GM19025 (cell line): ENCODE results near the gene LELP1.
A peak's percentile ranks its signal among the peaks of the same experiment; 100 is the strongest.
"Not testable (repeated sequence)": the region's sequence is repeated elsewhere in the genome, so short reads cannot be mapped to it uniquely, and the experiment has no call there.

Experiments
- ATAC-seq: cut with Tn5 transposase; IDR thresholded peaks from one replicate; pipeline ENCODE4 v1.9.1; 2021; ENCODE audit warnings: mild to moderate bottlenecking, low read depth, moderate library complexity; ENCODE audit not compliant: unreplicated experiment

LELP1 gene

GRCh38 chr1:153203130-153203529 is at the start of gene LELP1:
Gene LELP1, plus strand, starts transcription at chr1:153203430. Its CDS starts 1,278 bp downstream, at chr1:153204708.
- ATAC-seq: no peak

DNA sequence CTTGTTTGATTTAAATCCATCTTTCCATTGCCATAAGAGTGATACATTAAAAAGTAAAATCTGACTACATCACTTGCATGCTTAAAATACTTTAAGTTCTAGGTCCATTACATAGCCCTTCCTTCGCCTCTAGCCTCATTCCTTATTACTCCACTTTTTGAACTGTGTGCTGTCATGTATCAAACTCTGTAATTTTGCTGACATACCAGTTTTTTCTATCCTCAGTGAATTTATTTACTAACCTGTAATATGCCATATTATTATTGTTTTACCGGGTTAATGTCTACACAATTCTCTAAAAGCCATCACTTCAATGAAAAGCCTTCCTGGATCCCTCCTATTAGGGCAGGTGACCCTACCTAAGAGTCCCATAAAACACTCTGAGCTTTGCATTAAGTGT is 47.7 kb upstream of the LELP1 start:
- ATAC-seq: no peak

- no peak for ATAC-seq
Observed at GRCh38 chr1:153168686-153169085, 34.5 kb upstream of the LELP1 start.

DNA sequence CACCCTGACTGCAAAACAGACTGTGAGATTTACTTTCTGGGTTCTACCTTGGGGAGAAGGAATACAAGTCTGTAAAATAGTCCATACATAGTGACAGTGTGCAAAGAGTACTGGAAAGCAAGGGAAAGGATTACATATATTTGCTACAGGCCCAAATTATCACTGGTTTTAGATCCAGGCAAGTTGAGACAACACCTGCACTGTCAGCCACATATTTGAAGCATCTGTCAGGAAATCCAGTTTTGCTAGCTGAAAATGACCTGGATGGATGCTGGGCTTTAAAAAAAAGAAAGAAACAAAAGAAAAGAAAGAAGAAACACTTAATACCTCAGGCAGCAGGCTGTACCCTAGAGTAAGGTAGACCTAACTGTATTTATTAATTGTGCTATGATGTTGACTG is 28.6 kb upstream of the LELP1 start:
- no peak for ATAC-seq

DNA sequence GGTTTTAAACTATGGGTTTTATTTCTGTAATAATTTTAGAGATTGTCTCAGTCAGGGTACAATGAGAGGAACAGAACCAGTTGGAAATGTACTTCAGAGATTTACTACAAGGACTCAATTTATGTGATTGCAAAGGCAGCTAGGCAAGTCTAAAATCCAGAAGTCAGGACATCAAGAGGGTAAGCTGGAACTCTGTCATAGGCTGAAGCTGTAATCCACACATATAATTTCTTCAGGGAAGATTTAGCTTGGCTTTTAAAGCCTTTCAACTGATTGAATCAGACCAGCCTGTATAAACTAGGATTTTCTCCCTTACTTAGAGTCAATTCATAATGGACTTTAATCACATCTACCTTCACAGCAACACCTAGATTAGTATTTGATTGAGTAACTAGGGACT is 24.3 kb upstream of the LELP1 start:
- no peak for ATAC-seq

DNA sequence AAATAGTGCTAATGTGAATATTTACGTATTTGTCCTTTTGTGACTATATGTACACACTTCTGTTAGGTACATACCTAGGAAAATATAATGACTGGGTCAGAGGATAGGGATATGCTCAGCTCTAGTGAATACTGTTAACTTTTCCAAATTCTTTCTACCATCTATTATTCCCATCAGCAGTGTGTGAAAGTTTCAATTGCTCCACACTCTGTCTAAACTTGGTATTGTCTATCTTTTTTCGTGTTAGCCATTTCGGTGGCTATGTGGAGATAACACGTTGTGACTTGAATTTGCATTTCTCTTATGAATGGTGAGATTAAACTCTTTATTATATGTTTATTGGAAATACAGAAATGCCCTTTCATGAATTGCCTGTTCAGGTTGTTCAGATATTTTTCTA is 22.7 kb upstream of the LELP1 start:
- no peak for ATAC-seq

- ATAC-seq: not testable (repeated sequence)
Observed at GRCh38 chr1:153188301-153188700, 14.9 kb upstream of the LELP1 start.

- ATAC-seq: no peak
Observed at GRCh38 chr1:153190373-153190772, 12.9 kb upstream of the LELP1 start.

GRCh38 chr1:153192697-153193096 is 10.5 kb upstream of the LELP1 start:
- ATAC-seq: no peak

GRCh38 chr1:153194331-153195050 is 8.7 kb upstream of the LELP1 start:
- no peak for ATAC-seq

DNA sequence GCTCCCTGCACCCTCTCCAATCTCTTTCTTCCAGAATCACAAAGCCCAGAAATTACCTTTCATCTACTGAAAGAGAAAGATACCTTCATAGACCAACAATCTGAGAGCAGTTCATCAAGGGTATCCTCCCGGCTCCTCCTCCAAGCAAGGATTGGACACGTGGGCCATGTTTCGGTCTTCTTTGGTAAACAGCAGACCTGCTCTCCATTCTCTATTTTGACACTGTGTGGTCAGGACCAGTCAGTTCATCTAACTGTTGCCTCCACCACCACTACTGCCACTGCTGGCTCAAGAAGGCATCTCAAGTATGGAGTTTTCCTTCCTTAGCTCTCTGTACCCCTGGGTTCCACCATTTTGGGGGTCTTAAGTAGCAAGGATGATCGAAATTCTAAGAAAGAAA is 8.0 kb upstream of the LELP1 start:
- no peak for ATAC-seq

DNA sequence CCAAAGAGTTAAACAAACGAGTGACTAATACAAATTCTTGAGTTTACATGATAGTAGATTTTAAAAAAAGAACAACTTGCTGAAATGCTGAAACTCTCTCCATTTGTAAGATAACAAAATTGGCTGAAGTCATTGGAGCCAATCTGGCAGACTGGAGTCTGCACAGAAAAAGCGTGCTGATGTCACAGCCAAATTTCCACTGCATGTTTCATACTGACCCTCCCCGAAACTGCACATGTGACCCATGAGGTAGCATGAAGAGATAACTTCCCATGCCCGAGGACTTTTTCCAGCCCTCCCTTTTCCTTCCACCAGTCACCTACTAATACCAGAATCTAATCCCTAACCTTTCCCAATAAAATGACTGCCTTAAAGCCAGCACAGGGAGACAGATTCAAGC is 1.2 kb upstream of the LELP1 start:
- no peak for ATAC-seq

DNA sequence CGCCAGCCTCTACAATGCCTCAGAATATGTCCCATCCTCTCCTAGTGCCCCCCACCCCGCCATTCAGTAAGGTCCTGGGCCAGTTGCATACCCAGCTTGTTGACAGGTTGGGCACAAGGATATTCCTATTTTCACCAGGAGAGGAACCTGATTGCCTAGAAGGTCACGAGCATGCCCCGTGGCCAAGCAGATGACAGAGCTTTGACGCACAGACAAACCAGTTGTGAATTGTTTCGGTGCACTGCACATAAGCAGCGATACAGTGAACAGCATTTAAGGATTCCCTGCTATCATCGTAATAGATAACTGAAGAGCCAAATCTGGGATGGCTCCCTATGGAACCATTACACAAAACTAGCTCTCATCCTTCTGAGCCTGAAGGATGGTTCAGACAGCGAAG is 3.4 kb downstream of the LELP1 start:
- ATAC-seq: no peak

DNA sequence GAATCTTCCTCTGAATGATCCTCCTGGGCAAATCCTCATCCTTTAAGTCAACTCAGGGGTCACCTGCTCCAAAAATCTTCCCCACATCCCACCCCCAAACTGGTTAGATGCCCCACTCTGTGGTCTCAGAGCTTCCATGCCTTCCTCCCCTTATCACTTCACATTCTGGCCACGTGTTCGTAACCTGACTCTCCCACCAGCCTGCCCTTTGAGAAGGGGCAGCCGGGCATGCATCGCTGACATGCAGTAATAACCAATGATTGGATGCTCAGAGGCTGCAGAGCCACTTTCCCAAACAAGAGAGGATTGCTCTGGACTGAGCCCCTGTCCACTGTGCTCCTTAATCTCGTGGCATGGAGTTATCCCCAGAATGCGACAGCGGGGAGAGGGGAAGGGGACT is 7.0 kb downstream of the LELP1 start:
- ATAC-seq: no peak

GRCh38 chr1:153212201-153212600 is 9.0 kb downstream of the LELP1 start:
- no peak for ATAC-seq

DNA sequence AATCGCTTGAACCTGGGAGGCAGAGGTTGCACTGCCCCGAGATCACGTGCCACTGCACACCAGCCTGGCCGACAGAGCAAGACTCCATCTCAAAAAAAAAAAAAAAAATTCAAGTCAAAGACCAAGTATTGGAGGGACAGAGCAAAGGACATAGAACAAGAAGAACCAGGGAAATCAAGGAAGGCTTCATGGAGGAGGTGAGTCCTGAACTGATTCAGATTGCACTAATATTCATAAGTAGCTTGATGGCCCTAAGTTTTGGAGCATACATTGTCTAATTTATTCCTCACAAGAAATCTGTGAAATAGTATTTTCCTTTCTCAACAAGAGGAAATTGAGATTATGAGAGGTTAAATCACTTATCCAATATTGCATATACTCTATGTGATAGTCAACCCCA is 10.3 kb downstream of the LELP1 start:
- no peak for ATAC-seq

- no peak for ATAC-seq
Observed at GRCh38 chr1:153217212-153217611, 14.0 kb downstream of the LELP1 start, which contains the start of gene PRR9. Gene PRR9, plus strand, starts transcription at chr1:153217584. Its CDS starts 561 bp downstream, at chr1:153218145.

DNA sequence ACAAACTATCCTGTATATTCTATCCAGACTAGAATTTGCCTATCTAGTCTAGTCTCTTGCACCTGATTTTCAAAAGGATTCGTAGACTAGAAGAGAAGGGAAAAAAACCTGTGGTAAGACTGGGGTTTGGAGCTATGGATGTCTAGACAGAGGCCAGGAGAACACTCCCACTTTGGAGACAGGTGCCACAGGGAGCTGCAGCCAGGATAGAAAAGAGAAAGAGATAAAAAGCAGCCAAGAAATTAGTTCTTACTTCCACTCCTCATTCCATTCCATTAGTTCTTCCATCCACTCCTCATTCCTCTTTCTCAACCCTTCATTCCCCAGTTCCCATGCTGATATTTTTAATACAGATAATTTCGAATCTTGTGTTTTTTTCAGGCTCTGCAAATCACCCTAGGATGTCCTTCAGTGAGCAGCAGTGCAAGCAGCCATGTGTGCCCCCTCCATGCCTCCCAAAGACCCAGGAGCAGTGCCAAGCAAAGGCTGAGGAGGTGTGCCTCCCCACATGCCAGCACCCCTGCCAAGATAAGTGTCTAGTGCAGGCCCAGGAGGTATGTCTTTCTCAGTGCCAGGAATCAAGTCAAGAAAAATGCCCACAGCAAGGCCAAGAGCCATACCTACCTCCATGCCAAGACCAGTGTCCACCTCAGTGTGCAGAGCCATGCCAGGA is 14.7 kb downstream of the LELP1 start:
- no peak for ATAC-seq

- no peak for ATAC-seq
Observed at GRCh38 chr1:153220606-153221303, 17.5 kb downstream of the LELP1 start.

DNA sequence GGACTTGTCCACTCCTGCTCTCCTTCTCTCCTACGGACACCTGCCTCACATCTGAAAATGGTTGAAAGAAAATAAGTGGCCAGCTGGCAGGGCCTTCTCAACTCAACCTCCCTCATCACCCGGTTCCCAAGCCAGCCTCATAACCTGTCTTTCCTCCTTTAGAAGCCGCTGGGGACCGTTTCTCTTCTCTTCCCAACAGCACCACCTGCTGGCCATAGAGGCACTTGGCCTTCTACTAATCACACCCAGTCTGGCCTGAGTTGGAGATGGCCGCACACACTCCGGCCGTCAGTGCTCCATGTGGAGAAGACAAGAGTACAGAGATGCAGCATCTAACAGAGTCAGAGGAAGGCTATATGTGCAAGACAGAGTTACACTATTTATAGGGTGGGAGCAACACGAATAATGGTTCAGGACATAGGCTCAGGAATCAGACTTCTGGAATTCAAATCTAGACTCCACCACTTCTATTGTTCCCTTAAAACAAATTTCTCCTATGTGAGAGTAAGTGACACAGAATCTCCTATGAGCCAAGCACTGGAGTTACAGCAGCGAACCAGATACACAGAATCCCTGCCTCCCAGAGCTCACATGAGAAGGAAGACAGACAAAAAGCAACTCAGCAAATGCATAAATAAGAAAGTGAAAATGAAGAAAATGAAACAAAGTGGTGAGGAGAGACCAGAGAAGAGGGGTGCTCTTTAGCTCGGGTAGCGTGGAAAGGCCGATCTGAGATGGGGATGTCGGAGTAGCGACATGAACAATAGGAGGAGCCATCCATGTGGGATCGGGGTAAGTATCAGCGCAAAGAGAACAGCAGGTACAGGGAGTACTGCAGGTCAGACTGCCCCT is 20.0 kb downstream of the LELP1 start:
- ATAC-seq: peak; percentile 86

DNA sequence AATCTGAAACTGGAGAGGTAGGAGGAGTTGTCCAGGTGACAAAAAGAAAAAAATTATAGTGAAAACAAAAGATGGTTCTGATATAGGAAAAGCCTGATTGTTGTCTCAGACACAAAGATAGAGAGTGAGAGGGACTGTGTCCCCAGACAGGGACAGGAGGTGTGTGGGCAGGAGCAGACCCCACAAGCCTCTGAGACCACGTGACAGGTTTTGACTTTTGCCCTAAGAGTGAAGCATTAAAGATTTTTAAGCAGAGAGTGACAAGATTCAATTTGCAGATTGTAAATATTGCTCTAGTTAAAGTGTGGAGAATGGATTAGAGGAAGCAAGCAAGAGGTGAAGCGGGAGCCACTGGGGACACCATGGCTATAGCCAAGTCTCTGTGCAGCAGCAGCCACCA is 24.6 kb downstream of the LELP1 start:
- ATAC-seq: no peak
